HepG2 (cell line): Measurements from ENCODE around the gene STRN3. TPM values are rescaled to one million over a fixed set of nuclear protein-coding genes. Genes with fewer than 3 reads are reported as not detected.

Experiments used
- BCL6 ChIP-seq: IDR thresholded peaks from 2 replicates; pipeline ENCODE4 v1.6.1; 2016; ENCODE audit warnings: missing genetic modification reagents, missing compliant biosample characterization
- ESRRA ChIP-seq: sonication (generic); formaldehyde crosslinking; IDR thresholded peaks from 2 replicates; pipeline ENCODE4 v1.5.1; 2020; ENCODE audit warnings: mild to moderate bottlenecking, low read depth, missing genetic modification reagents
- GLI4 ChIP-seq: sonication (generic); formaldehyde crosslinking; IDR thresholded peaks from 2 replicates; pipeline ENCODE4 v1.5.1; 2020; ENCODE audit warnings: missing genetic modification reagents, mild to moderate bottlenecking, moderate library complexity, borderline replicate concordance
- GTF2F1 ChIP-seq: fragments of 150-350 bp; IDR thresholded peaks from 2 replicates; pipeline ENCODE4 v1.6.1; 2014; ENCODE audit warnings: low read length
- HDAC6 ChIP-seq: fragments of 200-600 bp; sonication (generic); IDR thresholded peaks from 2 replicates; pipeline ENCODE4 v1.7.0; 2017; ENCODE audit warnings: mild to moderate bottlenecking, antibody characterized with exemption, low read length, low read depth
- HNF4A ChIP-seq: sonication (generic); formaldehyde crosslinking; IDR thresholded peaks from 2 replicates; pipeline ENCODE4 v1.4.0; 2020; ENCODE audit warnings: missing genetic modification reagents
- KLF11 ChIP-seq: IDR thresholded peaks from 2 replicates; pipeline ENCODE4 v1.6.1; 2016; ENCODE audit warnings: missing compliant biosample characterization
- MIER3 ChIP-seq: IDR thresholded peaks from 2 replicates; pipeline ENCODE4 v1.6.1; 2016; ENCODE audit warnings: missing compliant biosample characterization, borderline replicate concordance
- NAIF1 ChIP-seq: sonication (generic); formaldehyde crosslinking; IDR thresholded peaks from 2 replicates; pipeline ENCODE4 v1.5.0; 2020; ENCODE audit warnings: mild to moderate bottlenecking, missing genetic modification reagents, borderline replicate concordance
- RBM22 ChIP-seq: fragments of 200-400 bp; formaldehyde crosslinking; optimal IDR thresholded peaks from 2 replicates; pipeline ENCODE3; 2017; ENCODE audit warnings: mild to moderate bottlenecking, low read length, moderate library complexity
- SALL2 ChIP-seq: sonication (generic); formaldehyde crosslinking; IDR thresholded peaks from 2 replicates; pipeline ENCODE4 v1.8.1; 2023; ENCODE audit warnings: mild to moderate bottlenecking, missing genetic modification reagents, inconsistent platforms
- SP1 ChIP-seq, 2 experiments: fragments of 450-650 bp in 1 of 2; sonication (generic) in 1 of 2; formaldehyde crosslinking in 1 of 2; IDR thresholded peaks; 2 replicates each; pipeline versions ENCODE4 v1.4.0 to v1.6.1; 2016 to 2020; ENCODE audit warnings: missing genetic modification reagents in 1 of 2
- ZNF343 ChIP-seq: sonication (generic); formaldehyde crosslinking; IDR thresholded peaks from 2 replicates; pipeline ENCODE4 v1.4.0; 2020; ENCODE audit warnings: mild to moderate bottlenecking, missing genetic modification reagents
- ZNF484 ChIP-seq: sonication (generic); formaldehyde crosslinking; IDR thresholded peaks from 2 replicates; pipeline ENCODE4 v1.5.1; 2020; ENCODE audit warnings: mild to moderate bottlenecking, low read depth, missing genetic modification reagents, borderline replicate concordance
- ZNF501 ChIP-seq: sonication (generic); formaldehyde crosslinking; IDR thresholded peaks from 2 replicates; pipeline ENCODE4 v1.5.1; 2020; ENCODE audit warnings: mild to moderate bottlenecking, moderate library complexity, missing genetic modification reagents
- ZNF557 ChIP-seq: sonication (generic); formaldehyde crosslinking; IDR thresholded peaks from 2 replicates; pipeline ENCODE4 v1.4.0; 2020; ENCODE audit warnings: missing genetic modification reagents
- ZNF605 ChIP-seq: sonication (generic); formaldehyde crosslinking; IDR thresholded peaks from 2 replicates; pipeline ENCODE4 v1.8.0; 2022; ENCODE audit warnings: mild to moderate bottlenecking, missing genetic modification reagents
- ZNF614 ChIP-seq: IDR thresholded peaks from 2 replicates; pipeline ENCODE4 v1.6.1; 2018; ENCODE audit warnings: missing biosample characterization, missing genetic modification reagents, inconsistent platforms, borderline replicate concordance
- polyA plus RNA-seq, 8 experiments: library from polyadenylated mRNA; depleted of rRNA in 3 of 8; stranded (reverse) in 7 of 8; unstranded in 1 of 8; fragments of >200 nt; fragmentation: Illumina TruSeq in 4 of 8; extraction: Trizol in 4 of 8; gene quantifications; 2 replicates each; pipeline versions ENCODE4 v1.2.1 to v1.2.3, GENCODE V29; 2011 to 2016; ENCODE audit warnings: low read depth in 4 of 8, missing spikeins in 1 of 8, mixed read lengths in 1 of 8; ENCODE audit not compliant: insufficient read depth in 1 of 8
- total RNA-seq, 5 experiments: library from RNA; depleted of rRNA; stranded (reverse); fragments of >200 nt; fragmentation: Illumina TruSeq; extraction: Trizol; gene quantifications; 2 replicates each; pipeline ENCODE4 v1.2.3, GENCODE V29; 2016; ENCODE audit warnings: low read depth in 1 of 5
- TF ChIP-seq, protein P1 (sequence below): sonication (generic); formaldehyde crosslinking; IDR thresholded peaks from 2 replicates; pipeline ENCODE4 v1.8.0; 2022; ENCODE audit warnings: missing genetic modification reagents, mild to moderate bottlenecking, inconsistent platforms, borderline replicate concordance
- TF ChIP-seq, protein P2 (sequence below): sonication (generic); formaldehyde crosslinking; IDR thresholded peaks from 2 replicates; pipeline ENCODE4 v1.5.0; 2020; ENCODE audit warnings: mild to moderate bottlenecking, missing genetic modification reagents
- TF ChIP-seq, protein P3 (sequence below): fragments of 450-650 bp; IDR thresholded peaks from 2 replicates; pipeline ENCODE4 v1.6.1; 2016
- TF ChIP-seq, protein P4 (sequence below): sonication (generic); formaldehyde crosslinking; IDR thresholded peaks from 2 replicates; pipeline ENCODE4 v1.9.0; 2021; ENCODE audit warnings: missing genetic modification reagents, borderline replicate concordance

Gene STRN3
- total and polyA plus RNA-seq, 2 of the 13 experiments (the other 11 are each of a cell fraction or from before 2014, with no cell fraction given): 49.4 to 123 TPM

DNA sequence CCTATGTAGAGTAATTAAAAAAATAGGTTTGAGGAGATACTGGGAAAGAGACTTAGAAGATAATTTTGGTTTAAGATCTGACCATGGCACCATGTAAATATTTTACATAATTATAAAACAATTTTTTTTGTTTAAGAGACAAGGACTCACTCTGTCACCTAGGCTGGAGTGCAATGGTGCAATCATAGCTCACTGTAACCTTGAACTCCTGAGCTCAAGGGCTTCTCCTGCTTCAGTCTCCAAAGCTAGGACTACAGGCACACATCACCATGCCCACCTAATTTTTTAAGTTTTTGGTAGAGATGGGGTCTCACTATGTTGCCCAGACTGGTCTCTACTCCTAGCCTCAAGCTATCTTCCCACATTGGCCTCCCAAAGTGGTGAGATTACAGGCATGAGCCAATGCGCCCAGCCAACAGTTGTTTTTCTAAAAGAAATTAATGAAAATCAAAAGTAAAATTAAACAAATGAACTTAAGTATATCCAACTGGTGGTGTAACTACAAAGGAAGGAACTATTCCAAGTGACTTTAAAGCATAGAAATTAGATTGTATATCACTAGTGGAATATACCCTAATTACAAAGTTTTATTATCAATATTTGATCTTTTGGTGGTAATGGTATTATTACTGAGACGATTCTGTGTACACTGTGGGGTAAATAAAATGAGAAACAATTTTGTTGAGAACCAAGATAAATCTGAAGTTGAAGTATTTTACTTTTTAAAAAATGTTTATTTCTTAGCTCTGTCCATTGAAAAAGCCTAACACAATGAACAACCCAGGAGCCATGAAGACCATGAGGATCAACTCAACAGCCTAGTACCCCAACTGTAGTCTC, 122.7 kb downstream of the STRN3 start (continued):
- TF ChIP-seq ZNF557 (CRISPR knock-in tag): no peak
- TF ChIP-seq KLF11: no peak
- TF ChIP-seq ZNF484: no peak
- TF ChIP-seq HNF4A (CRISPR knock-in tag): peak; percentile 91
- no peak for TF ChIP-seq SALL2 (CRISPR knock-in tag)
- no peak for TF ChIP-seq GTF2F1
- no peak for TF ChIP-seq HDAC6
- TF ChIP-seq, protein P1, sequence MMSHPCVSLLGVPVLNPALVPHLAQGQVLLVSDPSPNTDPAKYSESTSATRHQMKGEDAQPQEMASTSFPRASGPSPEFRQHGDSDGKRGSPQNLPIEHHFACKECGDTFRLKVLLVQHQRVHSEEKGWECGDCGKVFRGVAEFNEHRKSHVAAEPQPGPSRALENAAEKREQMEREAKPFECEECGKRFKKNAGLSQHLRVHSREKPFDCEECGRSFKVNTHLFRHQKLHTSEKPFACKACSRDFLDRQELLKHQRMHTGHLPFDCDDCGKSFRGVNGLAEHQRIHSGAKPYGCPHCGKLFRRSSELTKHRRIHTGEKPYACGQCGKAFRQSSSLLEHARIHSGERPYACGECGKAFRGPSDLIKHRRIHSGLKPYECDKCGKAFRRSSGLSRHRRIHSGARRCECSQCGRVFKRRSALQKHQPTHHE (CRISPR knock-in tag): no peak
- no peak for TF ChIP-seq GLI4
- 0 out of 2 replicates have a peak, but pooled peaks have one; percentile 27 for TF ChIP-seq BCL6 (CRISPR knock-in tag)
- TF ChIP-seq, protein P2, sequence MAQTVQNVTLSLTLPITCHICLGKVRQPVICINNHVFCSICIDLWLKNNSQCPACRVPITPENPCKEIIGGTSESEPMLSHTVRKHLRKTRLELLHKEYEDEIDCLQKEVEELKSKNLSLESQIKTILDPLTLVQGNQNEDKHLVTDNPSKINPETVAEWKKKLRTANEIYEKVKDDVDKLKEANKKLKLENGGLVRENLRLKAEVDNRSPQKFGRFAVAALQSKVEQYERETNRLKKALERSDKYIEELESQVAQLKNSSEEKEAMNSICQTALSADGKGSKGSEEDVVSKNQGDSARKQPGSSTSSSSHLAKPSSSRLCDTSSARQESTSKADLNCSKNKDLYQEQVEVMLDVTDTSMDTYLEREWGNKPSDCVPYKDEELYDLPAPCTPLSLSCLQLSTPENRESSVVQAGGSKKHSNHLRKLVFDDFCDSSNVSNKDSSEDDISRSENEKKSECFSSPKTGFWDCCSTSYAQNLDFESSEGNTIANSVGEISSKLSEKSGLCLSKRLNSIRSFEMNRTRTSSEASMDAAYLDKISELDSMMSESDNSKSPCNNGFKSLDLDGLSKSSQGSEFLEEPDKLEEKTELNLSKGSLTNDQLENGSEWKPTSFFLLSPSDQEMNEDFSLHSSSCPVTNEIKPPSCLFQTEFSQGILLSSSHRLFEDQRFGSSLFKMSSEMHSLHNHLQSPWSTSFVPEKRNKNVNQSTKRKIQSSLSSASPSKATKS (CRISPR knock-in tag): 0 out of 2 replicates have a peak, but pooled peaks have one; percentile 59
- no peak for TF ChIP-seq ZNF501
- 0 out of 2 replicates have a peak, but pooled peaks have one; percentile 6 for TF ChIP-seq NAIF1 (CRISPR knock-in tag)
- 0 out of 2 replicates have a peak, but pooled peaks have one; percentile 42 for TF ChIP-seq ZNF343 (CRISPR knock-in tag)
- TF ChIP-seq, protein P3, sequence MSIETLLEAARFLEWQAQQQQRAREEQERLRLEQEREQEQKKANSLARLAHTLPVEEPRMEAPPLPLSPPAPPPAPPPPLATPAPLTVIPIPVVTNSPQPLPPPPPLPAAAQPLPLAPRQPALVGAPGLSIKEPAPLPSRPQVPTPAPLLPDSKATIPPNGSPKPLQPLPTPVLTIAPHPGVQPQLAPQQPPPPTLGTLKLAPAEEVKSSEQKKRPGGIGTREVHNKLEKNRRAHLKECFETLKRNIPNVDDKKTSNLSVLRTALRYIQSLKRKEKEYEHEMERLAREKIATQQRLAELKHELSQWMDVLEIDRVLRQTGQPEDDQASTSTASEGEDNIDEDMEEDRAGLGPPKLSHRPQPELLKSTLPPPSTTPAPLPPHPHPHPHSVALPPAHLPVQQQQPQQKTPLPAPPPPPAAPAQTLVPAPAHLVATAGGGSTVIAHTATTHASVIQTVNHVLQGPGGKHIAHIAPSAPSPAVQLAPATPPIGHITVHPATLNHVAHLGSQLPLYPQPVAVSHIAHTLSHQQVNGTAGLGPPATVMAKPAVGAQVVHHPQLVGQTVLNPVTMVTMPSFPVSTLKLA: no peak
- no peak for TF ChIP-seq ZNF605 (CRISPR knock-in tag)
- TF ChIP-seq RBM22: peak; percentile 45
- peak; percentile 91 for TF ChIP-seq ESRRA (CRISPR knock-in tag)
- TF ChIP-seq SP1 (IDR thresholded peaks at IDR 0.05): no peak
- no peak for TF ChIP-seq SP1 (CRISPR knock-in tag; IDR thresholded peaks at IDR 0.05)
- 0 out of 2 replicates have a peak, but pooled peaks have one; percentile 26 for TF ChIP-seq ZNF614
- TF ChIP-seq MIER3 (CRISPR knock-in tag): no peak
- TF ChIP-seq, protein P4, sequence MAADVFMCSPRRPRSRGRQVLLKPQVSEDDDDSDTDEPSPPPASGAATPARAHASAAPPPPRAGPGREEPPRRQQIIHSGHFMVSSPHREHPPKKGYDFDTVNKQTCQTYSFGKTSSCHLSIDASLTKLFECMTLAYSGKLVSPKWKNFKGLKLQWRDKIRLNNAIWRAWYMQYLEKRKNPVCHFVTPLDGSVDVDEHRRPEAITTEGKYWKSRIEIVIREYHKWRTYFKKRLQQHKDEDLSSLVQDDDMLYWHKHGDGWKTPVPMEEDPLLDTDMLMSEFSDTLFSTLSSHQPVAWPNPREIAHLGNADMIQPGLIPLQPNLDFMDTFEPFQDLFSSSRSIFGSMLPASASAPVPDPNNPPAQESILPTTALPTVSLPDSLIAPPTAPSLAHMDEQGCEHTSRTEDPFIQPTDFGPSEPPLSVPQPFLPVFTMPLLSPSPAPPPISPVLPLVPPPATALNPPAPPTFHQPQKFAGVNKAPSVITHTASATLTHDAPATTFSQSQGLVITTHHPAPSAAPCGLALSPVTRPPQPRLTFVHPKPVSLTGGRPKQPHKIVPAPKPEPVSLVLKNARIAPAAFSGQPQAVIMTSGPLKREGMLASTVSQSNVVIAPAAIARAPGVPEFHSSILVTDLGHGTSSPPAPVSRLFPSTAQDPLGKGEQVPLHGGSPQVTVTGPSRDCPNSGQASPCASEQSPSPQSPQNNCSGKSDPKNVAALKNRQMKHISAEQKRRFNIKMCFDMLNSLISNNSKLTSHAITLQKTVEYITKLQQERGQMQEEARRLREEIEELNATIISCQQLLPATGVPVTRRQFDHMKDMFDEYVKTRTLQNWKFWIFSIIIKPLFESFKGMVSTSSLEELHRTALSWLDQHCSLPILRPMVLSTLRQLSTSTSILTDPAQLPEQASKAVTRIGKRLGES: no peak
